GM21723 (cell line): ENCODE data around the gene CCDC197.

ENCODE experiments used
- ATAC-seq: cut with Tn5 transposase; IDR thresholded peaks from one replicate; pipeline ENCODE4 v1.9.1; 2021; ENCODE audit warnings: mild to moderate bottlenecking, moderate library complexity; ENCODE audit not compliant: unreplicated experiment

Gene CCDC197

GRCh38 chr14:94040796-94041195, 43.7 kb downstream of the CCDC197 start:
- ATAC-seq, result no peak

- ATAC-seq, result no peak
Observed at GRCh38 chr14:94041551-94042346, 44.6 kb downstream of the CCDC197 start.

- ATAC-seq, result no peak
Observed at GRCh38 chr14:94042433-94043091, 45.5 kb downstream of the CCDC197 start.

GRCh38 chr14:94043111-94043755, 46.1 kb downstream of the CCDC197 start:
- ATAC-seq, result no peak

- ATAC-seq, result no peak
Observed at GRCh38 chr14:94043756-94044475, 46.8 kb downstream of the CCDC197 start.

GRCh38 chr14:94044476-94045091, 47.5 kb downstream of the CCDC197 start:
- ATAC-seq, result no peak

- no peak for ATAC-seq
Observed at GRCh38 chr14:94045101-94045500, 48.0 kb downstream of the CCDC197 start.

GRCh38 chr14:94045563-94046345, 48.7 kb downstream of the CCDC197 start:
- ATAC-seq, result no peak

GRCh38 chr14:94046696-94047250, 49.7 kb downstream of the CCDC197 start:
- no peak for ATAC-seq

- no peak for ATAC-seq
Observed at GRCh38 chr14:94047581-94047980, 50.5 kb downstream of the CCDC197 start.

GRCh38 chr14:94048691-94049624, 51.9 kb downstream of the CCDC197 start:
- ATAC-seq, result no peak

- ATAC-seq, result no peak
Observed at GRCh38 chr14:94049625-94050023, 52.5 kb downstream of the CCDC197 start.

- no peak for ATAC-seq
Observed at GRCh38 chr14:94050231-94050880, 53.3 kb downstream of the CCDC197 start.

- no peak for ATAC-seq
Observed at GRCh38 chr14:94051115-94051514, 54.0 kb downstream of the CCDC197 start.

- no peak for ATAC-seq
Observed at GRCh38 chr14:94051779-94052178, 54.7 kb downstream of the CCDC197 start.

GRCh38 chr14:94052199-94052598, 55.1 kb downstream of the CCDC197 start:
- ATAC-seq, result no peak

- ATAC-seq, result no peak
Observed at GRCh38 chr14:94052662-94053061, 55.6 kb downstream of the CCDC197 start.

GRCh38 chr14:94054401-94054800, 57.3 kb downstream of the CCDC197 start:
- no peak for ATAC-seq
